Naive B cell (primary cell): Measurements from ENCODE around the gene ATP6V1G2. TPM values are rescaled to one million over a fixed set of nuclear protein-coding genes. Genes with fewer than 3 reads are reported as not detected.

ENCODE experiments used
- ATAC-seq, 2 donors: fragments of 150-1000 bp; cut with Tn5 transposase; 2 replicates each; pipeline ENCODE4 v1.10.0; 2021; ENCODE audit warnings: low read depth in 2 of 2, mild to moderate bottlenecking in 2 of 2, moderate library complexity in 2 of 2
- DNase-seq: peaks from one replicate; pipeline ENCODE4 v3.0.0; 2022
- H3K27ac Mint-ChIP-seq, 6 donors: one replicate each; pipeline ENCODE4 v1.8.0; 2020 to 2022; ENCODE audit warnings: mild to moderate bottlenecking in 6 of 6, mixed read lengths in 6 of 6, moderate library complexity in 5 of 6, inconsistent platforms in 2 of 6
- H3K27me3 Mint-ChIP-seq, 3 donors: one replicate each; pipeline ENCODE4 v1.8.0; 2021 to 2022; ENCODE audit warnings: mixed read lengths in 3 of 3, mild to moderate bottlenecking in 1 of 3
- H3K36me3 Mint-ChIP-seq, 2 donors: one replicate each; pipeline ENCODE4 v1.8.0; 2020 to 2022; ENCODE audit warnings: mixed read lengths in 2 of 2, inconsistent platforms in 1 of 2, mild to moderate bottlenecking in 1 of 2
- H3K4me1 Mint-ChIP-seq, 3 donors: one replicate each; pipeline ENCODE4 v1.8.0; 2020 to 2022; ENCODE audit warnings: mixed read lengths in 3 of 3, inconsistent platforms in 1 of 3, mild to moderate bottlenecking in 1 of 3, moderate library complexity in 1 of 3
- H3K4me3 Mint-ChIP-seq, 8 donors: one replicate each; pipeline ENCODE4 v1.8.0; 2020 to 2022; ENCODE audit warnings: mild to moderate bottlenecking in 8 of 8, mixed read lengths in 8 of 8, moderate library complexity in 8 of 8, inconsistent platforms in 2 of 8
- H3K9me3 Mint-ChIP-seq, 7 donors: one replicate each; pipeline ENCODE4 v1.8.0; 2020 to 2022; ENCODE audit warnings: mixed read lengths in 7 of 7, mild to moderate bottlenecking in 5 of 7, inconsistent platforms in 2 of 7, moderate library complexity in 1 of 7
- polyA plus RNA-seq, 6 donors: library from polyadenylated mRNA; unstranded; fragments of 300-500 nt; fragmentation: Illumina TruSeq; gene quantifications; one replicate each; pipeline ENCODE4 v1.2.3, GENCODE V29; 2021; ENCODE audit warnings: low read depth in 6 of 6

ATP6V1G2 gene
- polyA plus RNA-seq, 6 donors from 2014 or later = 0.67 to 0.69 TPM; not detected in 4

- H3K27me3 Mint-ChIP-seq = no peaks in the 10 kb centered on the region
- no peaks in the 10 kb centered on the region for H3K36me3 Mint-ChIP-seq
- peak; percentile 63 to 66 for ATAC-seq
- H3K27ac Mint-ChIP-seq = peak within 1 kb of the TSS; percentile 96 to 100 (median 98)
- peaks cover 87 to 99% (median 97%) of the 10 kb centered on the region in 3 donors for H3K4me1 Mint-ChIP-seq
- H3K4me3 Mint-ChIP-seq = peak within 1 kb of the TSS; percentile 89 to 100 (median 96)
- no peaks in the 10 kb centered on the region for H3K9me3 Mint-ChIP-seq
- DNase-seq = peak; percentile 75
These were observed 25.9 kb upstream of the ATP6V1G2 start, which contains the start of gene LTA for GRCh38 chr6:31572041-31572911. TSS of gene LTA (plus strand) at chr6:31572289. CDS start at chr6:31572743, 454 bp downstream.

- no peaks in the 10 kb centered on the region for H3K9me3 Mint-ChIP-seq
- peaks cover 73 to 98% (median 83%) of the 10 kb centered on the region in 3 donors for H3K4me1 Mint-ChIP-seq
- peak overlapping the region in 5 of 6 donors; percentile 7 to 98 (median 91) for H3K27ac Mint-ChIP-seq
- ATAC-seq (no peak), DNase-seq (no peak)
- peak overlapping the region in 6 of 8 donors; percentile 15 to 94 (median 44) for H3K4me3 Mint-ChIP-seq
- H3K36me3 Mint-ChIP-seq = no peaks in the 10 kb centered on the region
- H3K27me3 Mint-ChIP-seq = no peaks in the 10 kb centered on the region
These were observed 23.6 kb upstream of the ATP6V1G2 start for GRCh38 chr6:31569861-31570536.

GRCh38 chr6:31568537-31568961 lies 22.1 kb upstream of the ATP6V1G2 start:
- DNase-seq (peak; percentile 87), ATAC-seq (peak; percentile 81 to 86)
- peak overlapping the region; percentile 95 to 99 (median 98) for H3K27ac Mint-ChIP-seq
- peaks cover 69 to 94% (median 80%) of the 10 kb centered on the region in 3 donors for H3K4me1 Mint-ChIP-seq
- H3K36me3 Mint-ChIP-seq = peaks cover 0 to 6% of the 10 kb centered on the region in 2 donors
- no peaks in the 10 kb centered on the region for H3K9me3 Mint-ChIP-seq
- H3K27me3 Mint-ChIP-seq = no peaks in the 10 kb centered on the region
- peak overlapping the region; percentile 50 to 77 (median 70) for H3K4me3 Mint-ChIP-seq

GRCh38 chr6:31567531-31568370 lies 21.3 kb upstream of the ATP6V1G2 start:
- Mint-ChIP-seq H3K27me3 (no peaks in the 10 kb centered on the region), H3K9me3 (no peaks in the 10 kb centered on the region), H3K36me3 (peaks cover 5 to 10% of the 10 kb centered on the region in 2 donors), H3K4me1 (peaks cover 67 to 94% (median 78%) of the 10 kb centered on the region in 3 donors), H3K27ac (peak overlapping the region; percentile 95 to 99 (median 98)), H3K4me3 (peak overlapping the region; percentile 50 to 77 (median 70))
- ATAC-seq (no peak), DNase-seq (no peak)

GRCh38 chr6:31560697-31561058 lies 14.3 kb upstream of the ATP6V1G2 start:
- DNase-seq (no peak), ATAC-seq (no peak)
- peaks cover 5 to 17% of the 10 kb centered on the region in 2 donors for H3K36me3 Mint-ChIP-seq
- H3K4me3 Mint-ChIP-seq = peak overlapping the region; percentile 86 to 99 (median 90)
- H3K27me3 Mint-ChIP-seq = no peaks in the 10 kb centered on the region
- H3K27ac Mint-ChIP-seq = peak overlapping the region; percentile 91 to 99 (median 95)
- no peaks in the 10 kb centered on the region for H3K9me3 Mint-ChIP-seq
- H3K4me1 Mint-ChIP-seq = peaks cover 77 to 95% (median 77%) of the 10 kb centered on the region in 3 donors

GRCh38 chr6:31559958-31560696 lies 13.7 kb upstream of the ATP6V1G2 start:
- DNase-seq (peak; percentile 77), ATAC-seq (peak; percentile 64 to 69)
- H3K27me3 Mint-ChIP-seq = no peaks in the 10 kb centered on the region
- H3K4me3 Mint-ChIP-seq = peak overlapping the region; percentile 86 to 99 (median 90)
- no peaks in the 10 kb centered on the region for H3K9me3 Mint-ChIP-seq
- H3K36me3 Mint-ChIP-seq = peaks cover 5 to 17% of the 10 kb centered on the region in 2 donors
- H3K27ac Mint-ChIP-seq = peak overlapping the region; percentile 91 to 99 (median 95)
- peaks cover 71 to 90% (median 72%) of the 10 kb centered on the region in 3 donors for H3K4me1 Mint-ChIP-seq

- H3K4me3 Mint-ChIP-seq = peak overlapping the region; percentile 86 to 99 (median 90)
- peaks cover 5 to 17% of the 10 kb centered on the region in 2 donors for H3K36me3 Mint-ChIP-seq
- peak overlapping the region; percentile 66 to 99 (median 94) for H3K27ac Mint-ChIP-seq
- peaks cover 66 to 84% (median 69%) of the 10 kb centered on the region in 3 donors for H3K4me1 Mint-ChIP-seq
- DNase-seq (peak; percentile 41), ATAC-seq (peak; percentile 15)
- H3K9me3 Mint-ChIP-seq = no peaks in the 10 kb centered on the region
- no peaks in the 10 kb centered on the region for H3K27me3 Mint-ChIP-seq
These were observed 13.2 kb upstream of the ATP6V1G2 start for GRCh38 chr6:31559606-31559957.

- ATAC-seq (peak; percentile 71 to 79), DNase-seq (peak; percentile 84)
- Mint-ChIP-seq H3K36me3 (peaks cover 5 to 13% of the 10 kb centered on the region in 2 donors), H3K4me1 (peaks cover 62 to 81% (median 67%) of the 10 kb centered on the region in 3 donors), H3K9me3 (no peaks in the 10 kb centered on the region), H3K27me3 (no peaks in the 10 kb centered on the region), H3K27ac (peak overlapping the region; percentile 91 to 99 (median 96)), H3K4me3 (peak overlapping the region; percentile 86 to 99 (median 90))
These were observed 12.5 kb upstream of the ATP6V1G2 start for GRCh38 chr6:31558631-31559500.

GRCh38 chr6:31558318-31558625 lies 11.9 kb upstream of the ATP6V1G2 start:
- peaks cover 5 to 7% of the 10 kb centered on the region in 2 donors for H3K36me3 Mint-ChIP-seq
- peak overlapping the region in 4 of 6 donors; percentile 26 to 99 (median 90) for H3K27ac Mint-ChIP-seq
- ATAC-seq = no peak

GRCh38 chr6:31557443-31558317 lies 11.3 kb upstream of the ATP6V1G2 start:
- Mint-ChIP-seq H3K4me3 (peak overlapping the region in 7 of 8 donors; percentile 12 to 98 (median 86)), H3K27me3 (no peaks in the 10 kb centered on the region), H3K9me3 (no peaks in the 10 kb centered on the region), H3K27ac (peak overlapping the region; percentile 26 to 91 (median 74)), H3K36me3 (peaks cover 0 to 7% of the 10 kb centered on the region in 2 donors), H3K4me1 (peaks cover 52 to 69% (median 59%) of the 10 kb centered on the region in 3 donors)
- DNase-seq (no peak), ATAC-seq (no peak)

More at GRCh38 chr6:31558318-31558625, 11.9 kb upstream of the ATP6V1G2 start:
- Mint-ChIP-seq H3K9me3 (no peaks in the 10 kb centered on the region), H3K27me3 (no peaks in the 10 kb centered on the region), H3K4me1 (peaks cover 58 to 75% (median 64%) of the 10 kb centered on the region in 3 donors), H3K4me3 (peak overlapping the region in 6 of 8 donors; percentile 12 to 99 (median 90))
- DNase-seq = no peak

GRCh38 chr6:31556307-31556706 lies 9.9 kb upstream of the ATP6V1G2 start:
- ATAC-seq (no peak), DNase-seq (no peak)
- Mint-ChIP-seq H3K4me3 (peak overlapping the region in 5 of 8 donors; percentile 23 to 61 (median 45)), H3K36me3 (no peaks in the 10 kb centered on the region), H3K4me1 (peaks cover 45 to 66% (median 53%) of the 10 kb centered on the region in 3 donors), H3K27ac (no peak overlapping the region), H3K27me3 (no peaks in the 10 kb centered on the region), H3K9me3 (no peaks in the 10 kb centered on the region)
